Stimulated activated CD8-positive, alpha-beta memory T cell treated with anti-CD3 and anti-CD28 coated beads, Interleukin-12 subunit alpha, Interleukin-12 subunit beta, amount 100 ng/mL, for 1 hour (primary cell): ENCODE data around the gene ZFYVE16.
"Not testable (repeated sequence)": the region's sequence is repeated elsewhere in the genome, so short reads cannot be mapped to it uniquely, and the experiment has no call there.

Source experiments
- DNase-seq: peaks from one replicate; pipeline ENCODE4 v3.0.0-alpha.2; 2020; ENCODE audit warnings: low read depth

The ZFYVE16 gene

GRCh38 chr5:80407735-80408483 is at the start of gene ZFYVE16:
Gene ZFYVE16 (plus strand): TSS chr5:80408064. CDS start chr5:80434148, 26,084 bp downstream.
- peak; percentile 97 for DNase-seq

- DNase-seq, result no peak
Observed at GRCh38 chr5:80360914-80361444, 46.9 kb upstream of the ZFYVE16 start.

GRCh38 chr5:80364892-80365291 is 43.0 kb upstream of the ZFYVE16 start:
- DNase-seq, result no peak

GRCh38 chr5:80368661-80369480 is 39.0 kb upstream of the ZFYVE16 start:
- DNase-seq, result no peak

- DNase-seq, result no peak
Observed at GRCh38 chr5:80369521-80369920, 38.3 kb upstream of the ZFYVE16 start.

- DNase-seq, result no peak
Observed at GRCh38 chr5:80370390-80370789, 37.5 kb upstream of the ZFYVE16 start.

GRCh38 chr5:80372780-80373179 is 35.1 kb upstream of the ZFYVE16 start:
- DNase-seq, result no peak

GRCh38 chr5:80374188-80374587 is 33.7 kb upstream of the ZFYVE16 start:
- no peak for DNase-seq

- no peak for DNase-seq
Observed at GRCh38 chr5:80376557-80376956, 31.3 kb upstream of the ZFYVE16 start.

GRCh38 chr5:80382488-80382887 is 25.4 kb upstream of the ZFYVE16 start:
- no peak for DNase-seq

GRCh38 chr5:80387063-80387768 is 20.6 kb upstream of the ZFYVE16 start:
- DNase-seq, result no peak

GRCh38 chr5:80389580-80389979 is 18.3 kb upstream of the ZFYVE16 start:
- no peak for DNase-seq

- DNase-seq, result not testable (repeated sequence)
Observed at GRCh38 chr5:80390413-80390812, 17.5 kb upstream of the ZFYVE16 start.

GRCh38 chr5:80391267-80391666 is 16.6 kb upstream of the ZFYVE16 start:
- not testable (repeated sequence) for DNase-seq

- DNase-seq, result no peak
Observed at GRCh38 chr5:80399526-80400239, 8.2 kb upstream of the ZFYVE16 start.

- DNase-seq, result not testable (repeated sequence)
Observed at GRCh38 chr5:80400368-80400767, 7.5 kb upstream of the ZFYVE16 start.

GRCh38 chr5:80403782-80404181 is 4.1 kb upstream of the ZFYVE16 start:
- DNase-seq, result no peak

- no peak for DNase-seq
Observed at GRCh38 chr5:80406980-80407734, 707 bp upstream of the ZFYVE16 start.

- DNase-seq, result peak; percentile 17
Observed at GRCh38 chr5:80408484-80409366, 861 bp downstream of the ZFYVE16 start.
